K562 (cell line): ENCODE data around the gene ANKRD2. TPM values are rescaled to one million over a fixed set of nuclear protein-coding genes. Genes with fewer than 3 reads are reported as not detected.

Source experiments
- ATAC-seq: fragments of 200-7000 bp; cut with Tn5 transposase; 3 replicates; pipeline ENCODE4 v1.9.1; 2020; ENCODE audit warnings: moderate library complexity
- BruUV-seq: library from RNA; stranded (reverse); fragments of 400-500 nt; replicated peaks from 2 replicates; lab custom pipeline; 2021; lab: Mats Ljungman, UMichigan
- CTCF ChIA-PET: fragments of 300-600 bp; formaldehyde crosslinking; extraction: SDS; loops from one replicate; lab custom pipeline; 2021; ENCODE audit warnings: low intra/inter-chr PET ratio; lab: Yijun Ruan, JAX
- POLR2A ChIA-PET: fragments of 300-600, 350-650 bp; sonication (Branson Sonifier 250); formaldehyde crosslinking; extraction: SDS; loops from one replicate; lab custom pipeline; 2021; ENCODE audit warnings: antibody characterized with exemption, inconsistent platforms; lab: Yijun Ruan, JAX
- DNase-seq, 4 experiments: peaks; one replicate each; pipeline versions ENCODE4 v3.0.0 to v3.0.0-alpha.2; 2011 to 2018; ENCODE audit warnings: low spot score in 3 of 4, mixed read lengths in 3 of 4; ENCODE audit errors: extremely low read depth in 1 of 4
- FAIRE-seq: peaks from 2 replicates; lab custom pipeline; 2011; peaks lifted over from hg19 to GRCh38; lab: Jason Lieb, UNC
- H2AFZ ChIP-seq: 2 replicates; pipeline ENCODE4 v1.6.0; 2011; ENCODE audit warnings: low read depth, low read length, control low read depth, inconsistent platforms
- H3K27ac ChIP-seq: fragments of 200-600 bp; 3 replicates; pipeline ENCODE4 v1.8.0; 2011; ENCODE audit warnings: low read depth, mild to moderate bottlenecking, control low read depth, inconsistent platforms, low read length, moderate library complexity, mixed read lengths; ENCODE audit errors: extremely low read depth
- H3K27me3 ChIP-seq, 2 experiments: fragments of 300-600 bp in 1 of 2; 2 replicates in 1 of 2; 3 replicates in 1 of 2; pipeline versions ENCODE4 v1.6.0 to v1.8.0; 2011; ENCODE audit warnings: inconsistent platforms in 2 of 2, low read length in 2 of 2, mild to moderate bottlenecking in 1 of 2, mixed read lengths in 1 of 2, moderate library complexity in 1 of 2; ENCODE audit not compliant: control insufficient read depth in 2 of 2, insufficient read depth in 2 of 2
- H3K36me3 ChIP-seq: fragments of 300-600 bp; 3 replicates; pipeline ENCODE4 v1.8.0; 2011; ENCODE audit warnings: mild to moderate bottlenecking, low read length, inconsistent platforms; ENCODE audit not compliant: control insufficient read depth, insufficient read depth
- H3K4me1 ChIP-seq, 2 experiments: fragments of 200-600 bp in 1 of 2; replicated peaks in 1 of 2; 2 replicates in 1 of 2; 3 replicates in 1 of 2; pipeline versions ENCODE4 v1.5.1 to v1.8.0; 2011; ENCODE audit warnings: inconsistent platforms in 2 of 2, low read length in 2 of 2, mild to moderate bottlenecking in 1 of 2, mixed read lengths in 1 of 2, moderate library complexity in 1 of 2; ENCODE audit not compliant: control insufficient read depth in 2 of 2, insufficient read depth in 2 of 2
- H3K4me2 ChIP-seq: 2 replicates; pipeline ENCODE4 v1.6.1; 2011; ENCODE audit warnings: low read length, control low read depth, inconsistent platforms, mixed read lengths; ENCODE audit not compliant: insufficient read depth
- H3K4me3 ChIP-seq: fragments of 200-600 bp; sonication (generic), shearing (Covaris generic); 2 replicates; pipeline ENCODE4 v1.5.1; 2016; ENCODE audit warnings: control low read depth, inconsistent platforms
- H3K79me2 ChIP-seq: fragments of 200-600 bp; 3 replicates; pipeline ENCODE4 v1.8.0; 2011; ENCODE audit warnings: low read length, inconsistent platforms; ENCODE audit not compliant: control insufficient read depth, insufficient read depth
- H3K9ac ChIP-seq, 2 experiments: 2 replicates each; pipeline versions ENCODE4 v1.6.0 to v1.6.1; 2011; ENCODE audit warnings: low read depth in 2 of 2, low read length in 2 of 2, control low read depth in 1 of 2, inconsistent platforms in 1 of 2, mild to moderate bottlenecking in 1 of 2, mixed read lengths in 1 of 2; ENCODE audit not compliant: insufficient read depth in 1 of 2
- H3K9me1 ChIP-seq: one replicate; pipeline ENCODE4 v1.6.0; 2011; ENCODE audit warnings: inconsistent platforms, mild to moderate bottlenecking, low read length, moderate library complexity; ENCODE audit not compliant: control insufficient read depth, insufficient read depth
- H3K9me3 ChIP-seq: replicated peaks from 2 replicates; pipeline ENCODE4 v1.5.1; 2011; ENCODE audit warnings: low read depth, low read length, inconsistent platforms; ENCODE audit not compliant: control insufficient read depth, insufficient read depth
- H4K20me1 ChIP-seq: replicated peaks from 2 replicates; pipeline ENCODE4 v1.6.1; 2011; ENCODE audit warnings: low read length, inconsistent platforms, mixed read lengths; ENCODE audit not compliant: control insufficient read depth, insufficient read depth
- BRF1 ChIP-seq: IDR thresholded peaks from 3 replicates; pipeline ENCODE4 v1.6.1; 2011; ENCODE audit warnings: borderline replicate concordance, mild to moderate bottlenecking; ENCODE audit not compliant: insufficient read length; ENCODE audit errors: extremely low read depth
- CBX1 ChIP-seq: sonication (generic); IDR thresholded peaks from 2 replicates; pipeline ENCODE4 v1.6.1; 2016; ENCODE audit warnings: antibody characterized with exemption, low read depth, mild to moderate bottlenecking
- CHD2 ChIP-seq: IDR thresholded peaks from 2 replicates; pipeline ENCODE4 v1.6.1; 2011; ENCODE audit warnings: low read depth, low read length
- CSDE1 ChIP-seq, 2 experiments: fragments of 450-650 bp; IDR thresholded peaks; 2 replicates each; pipeline ENCODE4 v1.6.1; 2016; ENCODE audit warnings: mild to moderate bottlenecking in 1 of 2
- CXXC5 ChIP-seq: fragments of 250-450 bp; sonication (Bioruptor Pico); IDR thresholded peaks from 2 replicates; pipeline ENCODE4 v1.8.0; 2022; ENCODE audit warnings: inconsistent platforms, mild to moderate bottlenecking, moderate library complexity
- DIDO1 ChIP-seq: fragments of 450-650 bp; IDR thresholded peaks from 2 replicates; pipeline ENCODE4 v1.6.1; 2016; ENCODE audit warnings: low read depth, missing biosample characterization, missing genetic modification characterization
- HCFC1 ChIP-seq: IDR thresholded peaks from 2 replicates; pipeline ENCODE4 v1.6.1; 2012; ENCODE audit warnings: low read depth, low read length, improper control_type of control experiment
- HDAC8 ChIP-seq: fragments of 450-650 bp; IDR thresholded peaks from 2 replicates; pipeline ENCODE4 v1.6.1; 2016; ENCODE audit warnings: mild to moderate bottlenecking, missing genetic modification characterization, moderate library complexity, missing compliant biosample characterization
- HNRNPLL ChIP-seq: fragments of 200-400 bp; formaldehyde crosslinking; IDR thresholded peaks from 2 replicates; pipeline ENCODE4 v1.6.1; 2017; ENCODE audit warnings: low read length, low read depth, mild to moderate bottlenecking; ENCODE audit not compliant: poor library complexity, severe bottlenecking
- MAFK ChIP-seq: IDR thresholded peaks from 2 replicates; pipeline ENCODE4 v1.6.1; 2011; ENCODE audit warnings: low read length, improper control_type of control experiment
- NFRKB ChIP-seq: fragments of 450-650 bp; IDR thresholded peaks from 2 replicates; pipeline ENCODE4 v1.6.1; 2016; ENCODE audit warnings: low read depth
- PCBP2 ChIP-seq: fragments of 200-400 bp; formaldehyde crosslinking; IDR thresholded peaks from 2 replicates; pipeline ENCODE4 v1.6.1; 2018; ENCODE audit warnings: low read length, low read depth, mild to moderate bottlenecking, moderate library complexity; ENCODE audit not compliant: poor library complexity, severe bottlenecking
- PML ChIP-seq: IDR thresholded peaks from 2 replicates; pipeline ENCODE4 v1.6.1; 2012; ENCODE audit warnings: low read length, inconsistent platforms
- POLR2AphosphoS5 ChIP-seq: IDR thresholded peaks from 2 replicates; pipeline ENCODE4 v1.6.1; 2011; ENCODE audit warnings: mild to moderate bottlenecking, low read depth, low read length, moderate library complexity; ENCODE audit not compliant: control insufficient read depth, insufficient read depth
- POLR2G ChIP-seq: fragments of 200-400 bp; formaldehyde crosslinking; IDR thresholded peaks from 2 replicates; pipeline ENCODE4 v1.6.1; 2017; ENCODE audit warnings: low read depth, mild to moderate bottlenecking, antibody characterized with exemption, low read length, moderate library complexity
- POLR2H ChIP-seq: IDR thresholded peaks from 2 replicates; pipeline ENCODE4 v1.6.1; 2016; ENCODE audit warnings: missing genetic modification characterization, low read depth, mild to moderate bottlenecking, control low read depth, missing compliant biosample characterization, moderate library complexity
- RBM22 ChIP-seq: fragments of 200-400 bp; formaldehyde crosslinking; IDR thresholded peaks from 2 replicates; pipeline ENCODE4 v1.6.1; 2018; ENCODE audit warnings: low read length, low read depth; ENCODE audit not compliant: poor library complexity, severe bottlenecking
- SIN3B ChIP-seq: fragments of 450-650 bp; IDR thresholded peaks from 2 replicates; pipeline ENCODE4 v1.6.1; 2017; ENCODE audit warnings: low read depth, mild to moderate bottlenecking, moderate library complexity
- TAF1 ChIP-seq: IDR thresholded peaks from 2 replicates; pipeline ENCODE4 v1.6.1; 2011; ENCODE audit warnings: mild to moderate bottlenecking, low read length, moderate library complexity; ENCODE audit not compliant: insufficient read depth, control insufficient read depth, severe bottlenecking; ENCODE audit errors: extremely low read depth
- ZKSCAN1 ChIP-seq: fragments of 150-350 bp; IDR thresholded peaks from 2 replicates; pipeline ENCODE4 v1.6.1; 2016; ENCODE audit warnings: low read depth, low read length
- ZNF197 ChIP-seq: fragments of 200-800 bp; sonication (Bioruptor generic); IDR thresholded peaks from 2 replicates; pipeline ENCODE4 v1.6.1; 2016; ENCODE audit warnings: low read depth, missing genetic modification characterization, missing compliant biosample characterization
- ZNF695 ChIP-seq: fragments of 450-650 bp; formaldehyde crosslinking; IDR thresholded peaks from 2 replicates; pipeline ENCODE4 v1.4.0; 2020; ENCODE audit warnings: mild to moderate bottlenecking, moderate library complexity
- ZSCAN29 ChIP-seq: fragments of 450-650 bp; IDR thresholded peaks from 2 replicates; pipeline ENCODE4 v1.6.1; 2017
- WGBS: fragments of 100-300 bp; shearing (Covaris generic); methylation state at CpG from one replicate; pipeline ENCODE4 v1.1.6; 2016; ENCODE audit warnings: low coverage, mixed read lengths; ENCODE audit not compliant: insufficient coverage; ENCODE audit errors: missing lambda C conversion rate; 5-methylcytosine and 5-hydroxymethylcytosine counted together
- in situ Hi-C: fragments of 300-500 bp; cut with MboI; formaldehyde crosslinking; loops from 4 replicates; pipeline ENCODE4 v1.15.0; 2018; ENCODE audit warnings: inconsistent platforms, mixed read lengths
- intact Hi-C: fragments of 100-400 bp; cut with micrococcal nuclease; formaldehyde crosslinking; loops from 2 replicates; pipeline ENCODE4 v1.14.2; 2022
- polyA plus RNA-seq, 8 experiments: library from polyadenylated mRNA; depleted of rRNA in 4 of 8; stranded (reverse) in 5 of 8; unstranded in 3 of 8; fragments of >200 nt; fragmentation: Nextera tagmentation in 2 of 8; fragmentation: Illumina TruSeq in 1 of 8; extraction: Ambion mirVana in 2 of 8; extraction: Trizol in 1 of 8; gene quantifications; 2 replicates each; pipeline versions ENCODE4 v1.2.1 to v1.2.3, GENCODE V29; 2011 to 2014; ENCODE audit warnings: inconsistent platforms in 1 of 8, missing spikeins in 1 of 8
- total RNA-seq, 7 experiments: library from RNA; depleted of rRNA in 6 of 7; stranded (reverse); fragments of >200 nt in 6 of 7; fragmentation: Illumina TruSeq in 2 of 7; extraction: Trizol in 2 of 7; gene quantifications; 2 replicates each; pipeline versions ENCODE4 v1.2.1 to v1.2.3, GENCODE V29; 2011 to 2021; ENCODE audit warnings: low replicate concordance in 1 of 7

ANKRD2 gene
- total and polyA plus RNA-seq, 9 of the 15 experiments (the other 6 are each of a cell fraction or from before 2014, with no cell fraction given) = not detected

- Histone ChIP-seq H3K9me3 (no peaks in the 10 kb centered on the region), H3K79me2 (peaks cover 27% of the 10 kb centered on the region), H3K4me2 (peak within 1 kb of the TSS; percentile 91), H3K27me3 (no peaks in the 10 kb centered on the region), H3K9ac (peak within 1 kb of the TSS; percentile 72 to 95), H3K9me1 (no peaks in the 10 kb centered on the region), H2AFZ (peak within 1 kb of the TSS; percentile 99), H3K4me3 (peak within 1 kb of the TSS; percentile 72), H3K4me1 (peaks cover 2 to 12% of the 10 kb centered on the region in 2 experiments; a peak in 4 of 5 replicates), H3K36me3 (peaks cover 5% of the 10 kb centered on the region; the same call in 1 of the 3 replicates), H4K20me1 (no peaks in the 10 kb centered on the region), H3K27ac (peak within 1 kb of the TSS; percentile 58)
- CTCF ChIA-PET = no interaction called here
- BruUV-seq = no TSS peak
- POLR2A ChIA-PET = interaction anchor here (0.6 kb wide), 1 partner anchor 165 kb away, joined by 4 read pairs; no protein-coding TSS in a partner anchor
- ATAC-seq = peak; percentile 97
- in situ Hi-C loops (no loop called here), intact Hi-C loops (no loop called here)
- DNase-seq = peak; percentile 77 to 93 (median 85)
- 0% methylated on average over 26 of the region's 62 CpGs for WGBS
- peak; percentile 76 for FAIRE-seq
- TF ChIP-seq POLR2AphosphoS5 (no peak), CXXC5 (CRISPR knock-in tag) (peak; percentile 75), HNRNPLL (peak; percentile 31), TAF1 (peak; percentile 54), ZSCAN29 (no peak), RBM22 (peak; percentile 73), ZKSCAN1 (peak; percentile 89), CHD2 (peak; percentile 77), SIN3B (peak; percentile 44; the same call in 1 of the 2 replicates), POLR2H (tag) (0 out of 2 replicates have a peak, but pooled peaks have one; percentile 41), ZNF695 (CRISPR knock-in tag) (no peak), DIDO1 (tag) (peak; percentile 20; the same call in 1 of the 2 replicates), BRF1 (no peak), PCBP2 (no peak), MAFK (no peak), HDAC8 (no peak), PML (no peak), HCFC1 (peak; percentile 92), NFRKB (peak; percentile 65; the same call in 1 of the 2 replicates), ZNF197 (CRISPR knock-in tag) (0 out of 2 replicates have a peak, but pooled peaks have one; percentile 24), POLR2G (peak; percentile 88), CBX1 (no peak), CSDE1 (IDR thresholded peaks at IDR 0.05) (peak; percentile 79 to 94; a peak in 3 of 4 replicates)
These were observed 60.6 kb downstream of the ANKRD2 start, which contains the start of gene MORN4 for GRCh38 chr10:97632949-97633884. Gene MORN4 (minus strand): TSS chr10:97633500. CDS start chr10:97619653, 13,847 bp downstream.
